IgD-negative memory B cell (primary cell): ENCODE results near the gene CUEDC1. TPM values are rescaled to one million over a fixed set of nuclear protein-coding genes. Genes with fewer than 3 reads are reported as not detected.

Experiments used
- H3K27ac Mint-ChIP-seq, 3 donors: one replicate each; pipeline ENCODE4 v1.8.0; 2020 to 2022; ENCODE audit warnings: mild to moderate bottlenecking in 3 of 3, mixed read lengths in 3 of 3, moderate library complexity in 1 of 3
- H3K27me3 Mint-ChIP-seq: one replicate; pipeline ENCODE4 v1.8.0; 2021; ENCODE audit warnings: mixed read lengths
- H3K36me3 Mint-ChIP-seq: one replicate; pipeline ENCODE4 v1.8.0; 2020; ENCODE audit warnings: mild to moderate bottlenecking, mixed read lengths
- H3K4me1 Mint-ChIP-seq, 3 donors: one replicate each; pipeline ENCODE4 v1.8.0; 2020 to 2022; ENCODE audit warnings: mixed read lengths in 3 of 3, mild to moderate bottlenecking in 1 of 3
- H3K4me3 Mint-ChIP-seq, 4 donors: one replicate each; pipeline ENCODE4 v1.8.0; 2020 to 2022; ENCODE audit warnings: mild to moderate bottlenecking in 4 of 4, mixed read lengths in 4 of 4, moderate library complexity in 3 of 4
- H3K9me3 Mint-ChIP-seq, 3 donors: one replicate each; pipeline ENCODE4 v1.8.0; 2020 to 2021; ENCODE audit warnings: mixed read lengths in 3 of 3, mild to moderate bottlenecking in 1 of 3
- polyA plus RNA-seq: library from polyadenylated mRNA; unstranded; fragments of 300-500 nt; fragmentation: Illumina TruSeq; gene quantifications from one replicate; pipeline ENCODE4 v1.2.3, GENCODE V29; 2021

Gene CUEDC1
- polyA plus RNA-seq, 1 donor from 2014 or later = not detected

GRCh38 chr17:57871155-57871554 is 84.1 kb downstream of the CUEDC1 start:
- H3K4me3 Mint-ChIP-seq = peak overlapping the region in 1 of 4 donors; percentile 27
- peaks cover 8 to 22% (median 22%) of the 10 kb centered on the region in 3 donors for H3K4me1 Mint-ChIP-seq
- H3K27me3 Mint-ChIP-seq = peaks cover 34% of the 10 kb centered on the region
- H3K27ac Mint-ChIP-seq = no peak overlapping the region
- peaks cover 0 to 1% (median 0%) of the 10 kb centered on the region in 3 donors for H3K9me3 Mint-ChIP-seq
- H3K36me3 Mint-ChIP-seq = no peaks in the 10 kb centered on the region

- Mint-ChIP-seq H3K9me3 (peaks cover 0 to 1% (median 0%) of the 10 kb centered on the region in 3 donors), H3K4me1 (peaks cover 8 to 22% (median 22%) of the 10 kb centered on the region in 3 donors), H3K27me3 (peaks cover 29% of the 10 kb centered on the region), H3K4me3 (no peak overlapping the region), H3K36me3 (no peaks in the 10 kb centered on the region), H3K27ac (no peak overlapping the region)
Measured at GRCh38 chr17:57870283-57870635, 85.0 kb downstream of the CUEDC1 start.

- peaks cover 0 to 1% (median 0%) of the 10 kb centered on the region in 3 donors for H3K9me3 Mint-ChIP-seq
- no peak overlapping the region for H3K27ac Mint-ChIP-seq
- peaks cover 27% of the 10 kb centered on the region for H3K27me3 Mint-ChIP-seq
- H3K4me3 Mint-ChIP-seq = no peak overlapping the region
- no peaks in the 10 kb centered on the region for H3K36me3 Mint-ChIP-seq
- H3K4me1 Mint-ChIP-seq = peaks cover 8 to 22% (median 22%) of the 10 kb centered on the region in 3 donors
Measured at GRCh38 chr17:57869617-57870282, 85.5 kb downstream of the CUEDC1 start.

DNA sequence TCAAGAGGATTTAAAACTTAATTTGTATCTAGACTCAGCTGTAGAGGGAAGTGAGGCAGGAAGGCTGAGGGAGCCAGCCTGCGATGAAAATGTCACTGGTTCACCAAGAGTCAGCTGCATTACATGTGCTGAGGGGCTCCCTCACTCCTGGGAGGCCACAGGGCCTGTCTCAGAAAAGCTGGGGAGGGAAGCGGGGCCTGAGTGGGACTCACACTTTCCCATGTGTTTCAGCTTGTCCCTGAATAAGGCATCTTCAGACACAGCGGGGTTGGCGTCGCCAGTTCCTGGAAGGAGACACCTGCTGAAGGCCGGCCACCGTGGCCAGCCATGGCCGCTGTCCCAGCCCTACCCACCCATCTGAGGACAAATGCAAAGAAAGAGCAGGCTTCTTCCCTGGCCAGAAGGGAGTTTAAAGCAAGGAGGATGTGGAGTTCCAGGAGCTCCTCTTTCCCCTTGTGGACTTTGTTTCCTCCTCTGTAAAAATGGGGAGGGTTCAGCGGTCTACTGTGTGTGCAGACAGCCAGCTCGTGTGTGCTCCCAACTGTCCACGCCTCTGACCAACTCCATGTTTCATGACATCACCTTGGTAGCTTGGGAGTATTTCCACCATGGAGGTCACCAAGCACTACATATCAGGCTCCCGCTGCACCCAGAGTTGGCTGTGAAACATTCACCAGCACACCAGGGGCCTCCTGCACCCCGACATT is 86.1 kb downstream of the CUEDC1 start:
- Mint-ChIP-seq H3K4me1 (peaks cover 8 to 22% (median 20%) of the 10 kb centered on the region in 3 donors), H3K9me3 (peaks cover 0 to 1% (median 0%) of the 10 kb centered on the region in 3 donors), H3K27me3 (peaks cover 22% of the 10 kb centered on the region), H3K4me3 (peak overlapping the region in 1 of 4 donors; percentile 12), H3K36me3 (no peaks in the 10 kb centered on the region), H3K27ac (no peak overlapping the region)

- Mint-ChIP-seq H3K27me3 (peaks cover 14% of the 10 kb centered on the region), H3K36me3 (no peaks in the 10 kb centered on the region), H3K4me3 (peak overlapping the region in 3 of 4 donors; percentile 8 to 88 (median 71)), H3K27ac (no peak overlapping the region), H3K9me3 (peaks cover 0 to 1% (median 0%) of the 10 kb centered on the region in 3 donors), H3K4me1 (peaks cover 8 to 16% (median 16%) of the 10 kb centered on the region in 3 donors)
Measured at GRCh38 chr17:57868007-57868909, 87.0 kb downstream of the CUEDC1 start.

- H3K36me3 Mint-ChIP-seq = no peaks in the 10 kb centered on the region
- no peaks in the 10 kb centered on the region for H3K9me3 Mint-ChIP-seq
- peaks cover 15% of the 10 kb centered on the region for H3K27me3 Mint-ChIP-seq
- no peak overlapping the region for H3K4me3 Mint-ChIP-seq
- no peak overlapping the region for H3K27ac Mint-ChIP-seq
- peaks cover 8 to 12% (median 10%) of the 10 kb centered on the region in 3 donors for H3K4me1 Mint-ChIP-seq
Measured at GRCh38 chr17:57867126-57867525, 88.1 kb downstream of the CUEDC1 start.

GRCh38 chr17:57866723-57867122 is 88.5 kb downstream of the CUEDC1 start:
- H3K27ac Mint-ChIP-seq = no peak overlapping the region

DNA sequence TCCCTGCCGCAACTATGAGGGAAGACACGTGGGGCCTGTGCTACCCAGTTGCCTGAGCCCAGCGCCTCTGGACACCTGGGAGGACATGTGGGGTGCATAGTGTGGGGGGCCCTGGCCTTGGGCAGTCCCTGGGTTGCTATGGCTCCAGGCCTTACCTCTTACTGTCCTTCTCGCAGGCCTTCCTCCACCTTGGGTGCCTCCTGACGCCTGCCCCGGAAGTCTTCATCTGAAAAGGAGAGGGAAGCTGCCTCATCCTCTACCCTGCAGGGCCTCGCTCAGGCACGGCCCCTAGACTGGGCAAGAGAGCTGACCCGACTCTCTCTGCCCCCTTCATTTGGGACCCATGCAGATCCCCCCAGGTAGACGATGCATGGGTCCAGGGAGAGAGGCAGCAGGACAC is 88.9 kb downstream of the CUEDC1 start:
- Mint-ChIP-seq H3K27ac (no peak overlapping the region), H3K36me3 (no peaks in the 10 kb centered on the region), H3K27me3 (peaks cover 13% of the 10 kb centered on the region), H3K4me1 (peaks cover 8 to 12% (median 10%) of the 10 kb centered on the region in 3 donors), H3K9me3 (no peaks in the 10 kb centered on the region), H3K4me3 (no peak overlapping the region)

More at GRCh38 chr17:57866723-57867122, 88.5 kb downstream of the CUEDC1 start:
- H3K4me3 Mint-ChIP-seq = no peak overlapping the region
- H3K27me3 Mint-ChIP-seq = peaks cover 11% of the 10 kb centered on the region
- H3K4me1 Mint-ChIP-seq = peaks cover 8 to 12% (median 10%) of the 10 kb centered on the region in 3 donors
- no peaks in the 10 kb centered on the region for H3K9me3 Mint-ChIP-seq
- H3K36me3 Mint-ChIP-seq = no peaks in the 10 kb centered on the region

DNA sequence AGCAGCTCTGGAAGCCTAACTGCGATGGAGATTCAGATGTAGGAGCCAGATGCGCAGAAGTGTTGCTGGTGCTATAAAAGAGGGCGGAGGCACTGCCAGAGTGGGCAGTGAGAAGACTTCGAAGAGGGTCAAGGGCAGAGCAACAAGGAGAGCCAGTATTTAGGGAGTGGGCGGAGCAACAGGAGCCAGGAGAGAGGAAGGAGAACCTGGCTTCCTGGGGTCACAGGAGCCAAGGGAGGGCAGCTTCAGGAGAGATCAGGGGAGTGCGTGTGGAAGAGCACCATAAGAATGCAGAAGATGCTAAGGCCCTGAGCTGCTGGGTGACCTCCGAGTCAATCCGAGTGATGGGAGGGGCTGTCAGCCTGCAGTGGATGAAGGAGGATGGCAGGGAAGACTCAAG is 90.9 kb downstream of the CUEDC1 start:
- H3K27ac Mint-ChIP-seq = no peak overlapping the region
- H3K4me3 Mint-ChIP-seq = peak overlapping the region in 1 of 4 donors; percentile 41
- H3K36me3 Mint-ChIP-seq = no peaks in the 10 kb centered on the region
- peaks cover 26% of the 10 kb centered on the region for H3K27me3 Mint-ChIP-seq
- H3K4me1 Mint-ChIP-seq = peaks cover 14 to 22% (median 18%) of the 10 kb centered on the region in 3 donors
- H3K9me3 Mint-ChIP-seq = no peaks in the 10 kb centered on the region

DNA sequence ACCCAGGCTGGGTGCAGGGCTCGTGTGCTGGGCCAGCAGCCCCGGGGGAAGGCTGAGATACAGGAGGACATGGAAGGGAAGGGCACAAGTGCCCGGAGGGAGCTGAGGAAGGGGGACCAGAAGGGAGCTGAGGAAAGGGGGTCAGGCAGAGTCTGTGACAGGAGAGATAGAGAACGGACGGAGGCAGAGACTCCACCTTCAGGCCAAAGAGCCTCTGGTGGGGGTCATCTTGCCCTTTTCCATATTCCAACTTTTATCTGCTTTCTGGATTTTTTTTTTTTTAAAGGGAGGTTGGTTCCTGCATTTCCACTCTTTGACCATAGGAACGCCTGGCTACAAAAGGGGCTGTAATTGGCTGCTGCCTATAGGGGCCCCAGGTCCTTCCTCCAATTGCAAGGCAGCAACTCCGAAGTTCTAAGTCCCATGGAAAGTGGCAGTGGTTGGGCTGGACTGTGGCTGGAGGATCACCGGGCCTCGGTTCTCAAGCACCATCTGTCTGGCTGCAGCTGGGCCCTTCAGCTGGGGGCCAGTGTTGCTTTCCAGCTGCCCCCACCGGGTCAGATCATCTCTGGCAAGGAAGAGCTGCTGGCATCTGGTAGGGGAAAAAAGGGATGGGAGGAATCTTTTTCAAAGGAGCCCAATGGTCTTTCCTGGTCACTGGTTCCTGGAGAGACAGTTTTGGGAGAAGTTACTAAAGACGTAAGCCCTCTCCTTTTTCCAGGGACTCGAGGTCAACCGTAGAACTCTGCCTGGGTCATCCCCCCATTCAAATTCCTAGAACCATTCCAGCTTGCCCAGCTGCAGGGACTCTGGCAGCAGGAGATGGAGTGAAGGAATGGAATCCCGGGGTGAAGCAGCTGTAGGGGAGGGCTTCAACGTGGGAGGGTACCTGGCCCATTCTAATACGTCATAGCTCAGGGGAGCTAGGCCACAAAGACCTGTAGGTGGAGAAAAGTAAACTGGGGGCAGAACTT is 92.2 kb downstream of the CUEDC1 start:
- Mint-ChIP-seq H3K36me3 (no peaks in the 10 kb centered on the region), H3K27ac (no peak overlapping the region), H3K9me3 (no peaks in the 10 kb centered on the region), H3K27me3 (peaks cover 33% of the 10 kb centered on the region), H3K4me3 (no peak overlapping the region), H3K4me1 (peaks cover 11 to 13% (median 12%) of the 10 kb centered on the region in 3 donors)

- H3K27me3 Mint-ChIP-seq = peaks cover 33% of the 10 kb centered on the region
Measured at GRCh38 chr17:57861790-57862693, 93.2 kb downstream of the CUEDC1 start.

GRCh38 chr17:57861000-57861789 is 94.0 kb downstream of the CUEDC1 start:
- H3K9me3 Mint-ChIP-seq = no peaks in the 10 kb centered on the region
- H3K27me3 Mint-ChIP-seq = peaks cover 33% of the 10 kb centered on the region
- peak overlapping the region in 2 of 3 donors; percentile 22 to 24 for H3K27ac Mint-ChIP-seq
- peaks cover 6 to 11% (median 7%) of the 10 kb centered on the region in 3 donors for H3K4me1 Mint-ChIP-seq
- H3K4me3 Mint-ChIP-seq = peak overlapping the region; percentile 60 to 90 (median 82)
- H3K36me3 Mint-ChIP-seq = no peaks in the 10 kb centered on the region

More at GRCh38 chr17:57861790-57862693, 93.2 kb downstream of the CUEDC1 start:
- H3K4me1 Mint-ChIP-seq = peaks cover 6 to 11% (median 7%) of the 10 kb centered on the region in 3 donors
- H3K9me3 Mint-ChIP-seq = no peaks in the 10 kb centered on the region
- H3K36me3 Mint-ChIP-seq = no peaks in the 10 kb centered on the region
- H3K27ac Mint-ChIP-seq = no peak overlapping the region
- peak overlapping the region in 2 of 4 donors; percentile 16 to 27 for H3K4me3 Mint-ChIP-seq
